NCI-H2196 (cell line): Measurements from ENCODE around the gene CSAD.
"Not testable (repeated sequence)": the region's sequence is repeated elsewhere in the genome, so short reads cannot be mapped to it uniquely, and the experiment has no call there.

Experiments
- DNase-seq: peaks from one replicate; lab custom pipeline; 2025; ENCODE audit not compliant: unreplicated experiment; lab: John Stamatoyannopoulos, UW

CSAD gene

GRCh38 chr12:53112431-53112830 lies 68.3 kb downstream of the CSAD start:
- DNase-seq: not testable (repeated sequence)
